Liver (tissue), 9 donors: ENCODE results near the gene TXN2. TPM values are rescaled to one million over a fixed set of nuclear protein-coding genes. Genes with fewer than 3 reads are reported as not detected.

Source experiments
- DNase-seq: peaks from one replicate; pipeline ENCODE4 v3.0.0-alpha.2; 2017; ENCODE audit warnings: low spot score
- H3K27ac ChIP-seq, 2 donors: one replicate each; pipeline ENCODE4 v1.7.0; 2013; ENCODE audit warnings: inconsistent platforms in 2 of 2, low read length in 2 of 2, control low read depth in 1 of 2, low read depth in 1 of 2, mild to moderate bottlenecking in 1 of 2
- H3K27me3 ChIP-seq, 4 donors: one replicate each; pipeline versions ENCODE4 v1.6.1 to v1.7.0; 2013; ENCODE audit warnings: low read length in 3 of 4, inconsistent platforms in 1 of 4, mild to moderate bottlenecking in 1 of 4, moderate library complexity in 1 of 4; ENCODE audit not compliant: control insufficient read depth in 4 of 4, insufficient read depth in 4 of 4
- H3K36me3 ChIP-seq, 4 donors: one replicate each; pipeline versions ENCODE4 v1.6.1 to v1.7.0; 2013; ENCODE audit warnings: low read length in 3 of 4, mild to moderate bottlenecking in 3 of 4, low read depth in 1 of 4, moderate library complexity in 1 of 4; ENCODE audit not compliant: control insufficient read depth in 4 of 4, insufficient read depth in 3 of 4
- H3K4me1 ChIP-seq, 4 donors: one replicate each; pipeline versions ENCODE4 v1.6.1 to v1.7.0; 2013; ENCODE audit warnings: low read length in 3 of 4, mild to moderate bottlenecking in 3 of 4, moderate library complexity in 1 of 4; ENCODE audit not compliant: control insufficient read depth in 4 of 4, insufficient read depth in 4 of 4
- H3K4me3 ChIP-seq, 3 donors: one replicate each; pipeline versions ENCODE4 v1.6.1 to v1.7.0; 2013; ENCODE audit warnings: low read length in 3 of 3, control low read depth in 1 of 3, low read depth in 1 of 3, mild to moderate bottlenecking in 1 of 3
- H3K9ac ChIP-seq, 2 donors: one replicate each; pipeline ENCODE4 v1.7.0; 2013; ENCODE audit warnings: low read length in 2 of 2, mild to moderate bottlenecking in 2 of 2, moderate library complexity in 2 of 2, control low read depth in 1 of 2, low read depth in 1 of 2
- H3K9me3 ChIP-seq, 4 donors: one replicate each; pipeline versions ENCODE4 v1.6.1 to v1.7.0; 2013; ENCODE audit warnings: low read length in 3 of 4; ENCODE audit not compliant: control insufficient read depth in 4 of 4
- EGR1 ChIP-seq, 2 donors: IDR thresholded peaks; 2 replicates each; pipeline ENCODE4 v1.6.1; 2016 to 2018; ENCODE audit warnings: antibody characterized with exemption in 2 of 2, low read depth in 2 of 2
- GABPA ChIP-seq, 2 donors: IDR thresholded peaks in 1 of 2; conservative IDR thresholded peaks in 1 of 2; 2 replicates each; pipeline ENCODE4 v1.6.1; 2016; ENCODE audit warnings: antibody characterized with exemption in 2 of 2, mild to moderate bottlenecking in 1 of 2, moderate library complexity in 1 of 2
- HNF4G ChIP-seq: IDR thresholded peaks from 2 replicates; pipeline ENCODE4 v1.6.1; 2016; ENCODE audit warnings: antibody characterized with exemption
- JUND ChIP-seq, 2 donors: IDR thresholded peaks; 2 replicates each; pipeline ENCODE4 v1.6.1; 2016; ENCODE audit warnings: antibody characterized with exemption in 2 of 2
- NR2F2 ChIP-seq: IDR thresholded peaks from 2 replicates; pipeline ENCODE4 v1.6.1; 2016; ENCODE audit warnings: antibody characterized with exemption
- RAD21 ChIP-seq, 2 donors: IDR thresholded peaks; 2 replicates each; pipeline ENCODE4 v1.6.1; 2016; ENCODE audit warnings: antibody characterized with exemption in 2 of 2, mild to moderate bottlenecking in 2 of 2
- RXRA ChIP-seq, 2 donors: IDR thresholded peaks; 2 replicates each; pipeline ENCODE4 v1.6.1; 2017 to 2018; ENCODE audit warnings: antibody characterized with exemption in 2 of 2, mild to moderate bottlenecking in 1 of 2
- SP1 ChIP-seq: IDR thresholded peaks from 2 replicates; pipeline ENCODE4 v1.6.1; 2018; ENCODE audit warnings: antibody characterized with exemption, mild to moderate bottlenecking
- YY1 ChIP-seq: IDR thresholded peaks from 2 replicates; pipeline ENCODE4 v1.6.1; 2016; ENCODE audit warnings: antibody characterized with exemption, mild to moderate bottlenecking
- WGBS: extraction: QIAGEN DNeasy Blood & Tissue Kit; methylation state at CpG from one replicate; pipeline ENCODE4 v1.1.7; 2013; 5-methylcytosine and 5-hydroxymethylcytosine counted together
- polyA plus RNA-seq, 2 donors: library from polyadenylated mRNA; stranded (reverse) in 1 of 2; unstranded in 1 of 2; fragments of 200-250 nt in 1 of 2; fragments of >200 nt in 1 of 2; fragmentation: Nextera tagmentation in 1 of 2; extraction: Ambion mirVana in 1 of 2; gene quantifications; one replicate each; pipeline versions ENCODE4 v1.2.1 to v1.2.3, GENCODE V29; 2013 to 2015
- total RNA-seq, 2 donors: library from RNA; depleted of rRNA; stranded (reverse); fragments of >200 nt; gene quantifications; one replicate each; pipeline ENCODE4 v1.2.3, GENCODE V29; 2014
- TF ChIP-seq, protein P1 (sequence below): IDR thresholded peaks from 2 replicates; pipeline ENCODE4 v1.6.1; 2016; ENCODE audit warnings: antibody characterized with exemption
- TF ChIP-seq, protein P2 (sequence below): fragments of 150-350 bp; IDR thresholded peaks from 2 replicates; pipeline ENCODE4 v1.5.1; 2017; ENCODE audit warnings: improper control_type of control experiment, low read depth, low read length; ENCODE audit not compliant: missing input control
- TF ChIP-seq, protein P3 (sequence below): IDR thresholded peaks from 2 replicates; pipeline ENCODE4 v1.6.1; 2016; ENCODE audit warnings: antibody characterized with exemption, mild to moderate bottlenecking
- donor health status: healthy.
- donor health status: healthy.
- donor health status: healthy.
- donor health status: healthy.
- donor health status: healthy.

The TXN2 gene
- total and polyA plus RNA-seq, 4 donors = 27.5 to 154 (median 73.4) TPM

DNA sequence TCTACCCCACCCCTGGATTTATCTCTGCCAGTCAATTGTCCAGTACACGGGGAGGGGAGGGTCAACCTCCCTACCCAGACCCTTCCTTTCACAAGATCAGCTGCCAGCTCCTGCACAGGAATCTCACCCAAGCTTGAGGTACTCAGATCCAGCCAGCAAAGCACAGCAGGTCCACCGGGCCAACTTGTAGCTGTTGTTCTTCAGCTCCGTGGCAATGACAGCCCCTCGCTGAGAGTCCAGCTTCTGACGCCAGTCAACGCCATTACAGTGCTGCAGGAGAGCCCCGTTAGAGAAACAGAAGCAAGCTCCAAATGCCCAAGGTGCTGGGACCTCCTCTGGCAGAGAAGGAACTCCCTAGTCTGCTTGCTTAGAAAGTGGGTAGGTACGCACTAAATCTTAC is 30.9 kb upstream of the TXN2 start:
- TF ChIP-seq, protein P1, sequence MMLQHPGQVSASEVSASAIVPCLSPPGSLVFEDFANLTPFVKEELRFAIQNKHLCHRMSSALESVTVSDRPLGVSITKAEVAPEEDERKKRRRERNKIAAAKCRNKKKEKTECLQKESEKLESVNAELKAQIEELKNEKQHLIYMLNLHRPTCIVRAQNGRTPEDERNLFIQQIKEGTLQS = no peak
- TF ChIP-seq HNF4G (no peak), GABPA (IDR thresholded peaks at IDR 0.05 in 1 of 2, conservative IDR thresholded peaks at IDR 0.05 in 1 of 2) (no peak), NR2F2 (no peak)
- 92% methylated on average over 8 of the region's 8 CpGs for WGBS
- no peak for DNase-seq

DNA sequence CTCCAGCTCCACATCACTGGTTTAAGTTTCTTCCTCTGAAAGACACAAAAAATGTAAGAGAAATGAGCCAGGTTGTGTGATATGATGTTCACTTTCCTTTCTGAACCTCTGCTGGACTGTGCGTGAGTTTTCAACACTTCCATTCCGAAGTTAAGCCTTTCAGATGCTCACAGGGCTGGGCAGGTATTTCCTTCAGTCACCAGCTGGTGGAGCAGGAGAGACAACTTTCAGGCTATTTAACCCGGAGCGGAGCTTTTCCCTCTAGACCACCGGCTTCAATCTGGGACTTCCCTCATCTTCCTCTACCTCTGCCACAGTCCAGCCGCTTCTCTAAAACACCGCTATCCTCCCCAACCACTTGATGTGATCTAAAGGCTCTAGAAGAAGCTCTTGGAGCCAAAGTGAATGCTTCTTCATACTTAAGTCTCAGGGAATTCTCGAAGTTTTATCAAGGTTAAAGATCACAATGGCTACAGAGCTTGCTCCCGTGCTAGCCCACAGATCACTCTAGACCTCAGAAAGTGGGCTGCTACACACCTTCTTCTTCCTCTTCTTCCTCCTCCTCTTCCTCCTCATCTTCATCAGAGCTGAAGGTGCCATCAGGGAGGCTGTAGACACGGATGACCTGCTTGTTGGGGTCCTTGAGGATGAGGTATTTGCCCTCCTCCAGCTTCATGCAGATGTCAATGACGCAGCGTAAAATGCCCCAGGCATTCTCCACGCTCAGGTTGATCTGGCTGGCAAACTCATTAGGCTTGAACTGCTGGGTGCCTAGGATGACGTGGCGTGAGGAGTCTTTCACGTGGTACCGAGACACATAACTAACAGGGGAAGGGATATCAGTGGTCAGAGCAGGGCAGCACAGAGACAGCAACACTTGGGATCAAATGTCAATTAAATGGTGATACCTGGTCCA is 29.8 kb upstream of the TXN2 start:
- H3K4me3 ChIP-seq = no peak overlapping the region
- peaks cover 8 to 14% (median 10%) of the 10 kb centered on the region in 4 donors for H3K4me1 ChIP-seq
- peak; percentile 54 for DNase-seq
- no peaks in the 10 kb centered on the region for H3K27me3 ChIP-seq
- WGBS = 76% methylated on average over 17 of the region's 17 CpGs
- H3K27ac ChIP-seq = no peak overlapping the region
- H3K36me3 ChIP-seq = peaks cover 3 to 56% (median 49%) of the 10 kb centered on the region in 4 donors
- TF ChIP-seq NR2F2 (no peak), HNF4G (no peak), RAD21 (IDR thresholded peaks at IDR 0.05) (peak; percentile 24 to 53)
- TF ChIP-seq, protein P2, sequence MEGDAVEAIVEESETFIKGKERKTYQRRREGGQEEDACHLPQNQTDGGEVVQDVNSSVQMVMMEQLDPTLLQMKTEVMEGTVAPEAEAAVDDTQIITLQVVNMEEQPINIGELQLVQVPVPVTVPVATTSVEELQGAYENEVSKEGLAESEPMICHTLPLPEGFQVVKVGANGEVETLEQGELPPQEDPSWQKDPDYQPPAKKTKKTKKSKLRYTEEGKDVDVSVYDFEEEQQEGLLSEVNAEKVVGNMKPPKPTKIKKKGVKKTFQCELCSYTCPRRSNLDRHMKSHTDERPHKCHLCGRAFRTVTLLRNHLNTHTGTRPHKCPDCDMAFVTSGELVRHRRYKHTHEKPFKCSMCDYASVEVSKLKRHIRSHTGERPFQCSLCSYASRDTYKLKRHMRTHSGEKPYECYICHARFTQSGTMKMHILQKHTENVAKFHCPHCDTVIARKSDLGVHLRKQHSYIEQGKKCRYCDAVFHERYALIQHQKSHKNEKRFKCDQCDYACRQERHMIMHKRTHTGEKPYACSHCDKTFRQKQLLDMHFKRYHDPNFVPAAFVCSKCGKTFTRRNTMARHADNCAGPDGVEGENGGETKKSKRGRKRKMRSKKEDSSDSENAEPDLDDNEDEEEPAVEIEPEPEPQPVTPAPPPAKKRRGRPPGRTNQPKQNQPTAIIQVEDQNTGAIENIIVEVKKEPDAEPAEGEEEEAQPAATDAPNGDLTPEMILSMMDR = peak; percentile 50
- H3K9ac ChIP-seq = no peak overlapping the region
- H3K9me3 ChIP-seq = no peaks in the 10 kb centered on the region

More for the DNA sequence above, 30.9 kb upstream of the TXN2 start:
- H3K9me3 ChIP-seq = no peaks in the 10 kb centered on the region
- no peaks in the 10 kb centered on the region for H3K27me3 ChIP-seq
- H3K36me3 ChIP-seq = peaks cover 10 to 67% (median 60%) of the 10 kb centered on the region in 4 donors
- H3K9ac ChIP-seq = no peak overlapping the region
- no peak overlapping the region for H3K27ac ChIP-seq
- no peak overlapping the region for H3K4me3 ChIP-seq
- H3K4me1 ChIP-seq = peaks cover under 1 to 5% (median 3%) of the 10 kb centered on the region in 4 donors

DNA sequence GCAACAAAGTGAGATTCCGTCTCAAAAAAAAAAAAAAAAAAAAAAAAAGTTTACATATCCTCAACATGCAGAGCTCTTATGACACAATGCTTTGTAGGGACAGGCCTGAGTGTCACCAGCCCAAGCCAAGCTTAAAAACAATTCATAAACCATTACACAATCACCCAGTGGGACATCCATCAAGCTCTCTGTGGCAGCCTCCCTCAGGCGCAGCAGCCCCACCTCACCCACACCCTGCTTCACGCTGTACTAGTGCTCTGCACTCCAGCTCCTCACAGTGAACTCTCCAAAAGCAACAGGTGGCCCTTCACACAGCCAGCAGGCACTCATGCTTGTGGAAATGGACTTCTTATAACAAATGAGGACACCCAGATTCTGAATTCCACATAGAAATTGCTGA is 28.9 kb upstream of the TXN2 start:
- no peak for DNase-seq
- Histone ChIP-seq H3K27me3 (no peaks in the 10 kb centered on the region), H3K4me1 (peaks cover 9 to 21% (median 13%) of the 10 kb centered on the region in 4 donors), H3K9me3 (no peaks in the 10 kb centered on the region), H3K9ac (no peak overlapping the region), H3K4me3 (no peak overlapping the region), H3K36me3 (peaks cover 3 to 47% (median 42%) of the 10 kb centered on the region in 4 donors), H3K27ac (no peak overlapping the region)
- WGBS = 91% methylated on average over 3 of the region's 3 CpGs
- no peak for TF ChIP-seq HNF4G
- no peak for TF ChIP-seq JUND (IDR thresholded peaks at IDR 0.05)
- TF ChIP-seq YY1 = no peak
- TF ChIP-seq EGR1 (IDR thresholded peaks at IDR 0.05; ENCODE audit: low read depth in 2 of 2) = no peak
- TF ChIP-seq RXRA (IDR thresholded peaks at IDR 0.05) = no peak
- TF ChIP-seq SP1 = no peak
- TF ChIP-seq, protein P3, sequence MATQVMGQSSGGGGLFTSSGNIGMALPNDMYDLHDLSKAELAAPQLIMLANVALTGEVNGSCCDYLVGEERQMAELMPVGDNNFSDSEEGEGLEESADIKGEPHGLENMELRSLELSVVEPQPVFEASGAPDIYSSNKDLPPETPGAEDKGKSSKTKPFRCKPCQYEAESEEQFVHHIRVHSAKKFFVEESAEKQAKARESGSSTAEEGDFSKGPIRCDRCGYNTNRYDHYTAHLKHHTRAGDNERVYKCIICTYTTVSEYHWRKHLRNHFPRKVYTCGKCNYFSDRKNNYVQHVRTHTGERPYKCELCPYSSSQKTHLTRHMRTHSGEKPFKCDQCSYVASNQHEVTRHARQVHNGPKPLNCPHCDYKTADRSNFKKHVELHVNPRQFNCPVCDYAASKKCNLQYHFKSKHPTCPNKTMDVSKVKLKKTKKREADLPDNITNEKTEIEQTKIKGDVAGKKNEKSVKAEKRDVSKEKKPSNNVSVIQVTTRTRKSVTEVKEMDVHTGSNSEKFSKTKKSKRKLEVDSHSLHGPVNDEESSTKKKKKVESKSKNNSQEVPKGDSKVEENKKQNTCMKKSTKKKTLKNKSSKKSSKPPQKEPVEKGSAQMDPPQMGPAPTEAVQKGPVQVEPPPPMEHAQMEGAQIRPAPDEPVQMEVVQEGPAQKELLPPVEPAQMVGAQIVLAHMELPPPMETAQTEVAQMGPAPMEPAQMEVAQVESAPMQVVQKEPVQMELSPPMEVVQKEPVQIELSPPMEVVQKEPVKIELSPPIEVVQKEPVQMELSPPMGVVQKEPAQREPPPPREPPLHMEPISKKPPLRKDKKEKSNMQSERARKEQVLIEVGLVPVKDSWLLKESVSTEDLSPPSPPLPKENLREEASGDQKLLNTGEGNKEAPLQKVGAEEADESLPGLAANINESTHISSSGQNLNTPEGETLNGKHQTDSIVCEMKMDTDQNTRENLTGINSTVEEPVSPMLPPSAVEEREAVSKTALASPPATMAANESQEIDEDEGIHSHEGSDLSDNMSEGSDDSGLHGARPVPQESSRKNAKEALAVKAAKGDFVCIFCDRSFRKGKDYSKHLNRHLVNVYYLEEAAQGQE = no peak
